Keratinocyte (primary cell): ENCODE measurements around the gene GRK1. TPM values are rescaled to one million over a fixed set of nuclear protein-coding genes. Genes with fewer than 3 reads are reported as not detected.

Source experiments
- DNase-seq: peaks from one replicate; pipeline ENCODE4 v3.0.0-alpha.2; 2011; ENCODE audit warnings: low read depth, missing footprints, low spot score
- FAIRE-seq: peaks from 2 replicates; lab custom pipeline; 2011; peaks lifted over from hg19 to GRCh38; lab: Jason Lieb, UNC
- H2AFZ ChIP-seq: 2 replicates; pipeline ENCODE4 v1.6.0; 2012; ENCODE audit warnings: low read length, control low read depth, inconsistent platforms; ENCODE audit not compliant: control insufficient read depth
- H3K27ac ChIP-seq: 2 replicates; pipeline ENCODE4 v1.5.1; 2011; ENCODE audit warnings: low read length; ENCODE audit not compliant: control insufficient read depth, insufficient read depth
- H3K27me3 ChIP-seq: 3 replicates; pipeline ENCODE4 v1.6.0; 2011; ENCODE audit warnings: low read length; ENCODE audit not compliant: control insufficient read depth, insufficient read depth; ENCODE audit errors: extremely low read depth
- H3K36me3 ChIP-seq, 2 experiments: 2 replicates in 1 of 2; 3 replicates in 1 of 2; pipeline ENCODE4 v1.5.1; 2011; ENCODE audit warnings: low read length in 2 of 2, mild to moderate bottlenecking in 1 of 2; ENCODE audit not compliant: control insufficient read depth in 2 of 2, insufficient read depth in 2 of 2; ENCODE audit errors: extremely low read depth in 1 of 2
- H3K4me1 ChIP-seq: 3 replicates; pipeline ENCODE4 v1.5.1; 2011; ENCODE audit warnings: low read length; ENCODE audit not compliant: control insufficient read depth, insufficient read depth; ENCODE audit errors: extremely low read depth
- H3K4me2 ChIP-seq: 3 replicates; pipeline ENCODE4 v1.6.0; 2011; ENCODE audit warnings: low read depth, low read length; ENCODE audit not compliant: control insufficient read depth, insufficient read depth; ENCODE audit errors: extremely low read depth
- H3K4me3 ChIP-seq, 3 experiments: fragments of 200-600 bp in 1 of 3; sonication (generic) in 1 of 3; 2 replicates in 2 of 3; 3 replicates in 1 of 3; pipeline ENCODE4 v1.5.1; 2011 to 2016; ENCODE audit warnings: low read length in 3 of 3, mild to moderate bottlenecking in 3 of 3, control low read depth in 2 of 3, inconsistent platforms in 1 of 3, low read depth in 1 of 3, mixed read lengths in 1 of 3, mixed run types in 1 of 3, moderate library complexity in 1 of 3; ENCODE audit not compliant: control insufficient read depth in 2 of 3, insufficient read depth in 2 of 3; ENCODE audit errors: extremely low read depth in 1 of 3
- H3K79me2 ChIP-seq: 2 replicates; pipeline ENCODE4 v1.6.0; 2012; ENCODE audit warnings: low read length; ENCODE audit not compliant: control insufficient read depth, insufficient read depth
- H3K9ac ChIP-seq: 3 replicates; pipeline ENCODE4 v1.6.0; 2011; ENCODE audit warnings: low read length; ENCODE audit not compliant: control insufficient read depth, insufficient read depth; ENCODE audit errors: extremely low read depth
- H3K9me1 ChIP-seq: 3 replicates; pipeline ENCODE4 v1.6.0; 2011; ENCODE audit warnings: low read length; ENCODE audit not compliant: control insufficient read depth, insufficient read depth; ENCODE audit errors: extremely low read depth
- H3K9me3 ChIP-seq: 2 replicates; pipeline ENCODE4 v1.5.1; 2012; ENCODE audit warnings: low read depth, low read length; ENCODE audit not compliant: control insufficient read depth
- H4K20me1 ChIP-seq: 3 replicates; pipeline ENCODE4 v1.6.0; 2011; ENCODE audit warnings: low read length; ENCODE audit not compliant: control insufficient read depth, insufficient read depth; ENCODE audit errors: extremely low read depth
- EZH2 ChIP-seq: IDR thresholded peaks from one replicate; pipeline ENCODE4 v1.6.1; 2012; ENCODE audit warnings: inconsistent platforms, mild to moderate bottlenecking, low read length, moderate library complexity
- dilution Hi-C: fragments of 300-500 bp; cut with MboI; formaldehyde crosslinking; loops from one replicate; pipeline ENCODE4 v1.7.0; 2020; ENCODE audit warnings: low sequenced_read_pairs; ENCODE audit not compliant: extremely low pct_ligation_motif_present
- polyA plus RNA-seq, 5 experiments: library from polyadenylated mRNA; depleted of rRNA in 3 of 5; stranded (reverse) in 3 of 5; stranded (forward) in 1 of 5; unstranded in 1 of 5; fragments of >200 nt; gene quantifications; 1 replicate in 1 of 5; 2 replicates in 3 of 5; 3 replicates in 1 of 5; pipeline versions ENCODE4 v1.2.1 to v1.2.3, GENCODE V29; 2011 to 2012; ENCODE audit warnings: missing spikeins in 2 of 5, low read depth in 1 of 5, low replicate concordance in 1 of 5
- TF ChIP-seq, protein P1 (sequence below), 3 experiments: IDR thresholded peaks in 1 of 3; conservative IDR thresholded peaks in 1 of 3; optimal IDR thresholded peaks in 1 of 3; 2 replicates in 2 of 3; 3 replicates in 1 of 3; pipeline versions ENCODE3 to v1.5.1; 2011; ENCODE audit warnings: low read length in 3 of 3, mild to moderate bottlenecking in 3 of 3, moderate library complexity in 2 of 3, control low read depth in 1 of 3, inconsistent platforms in 1 of 3; ENCODE audit not compliant: insufficient read depth in 2 of 3; ENCODE audit errors: extremely low read depth in 1 of 3

The GRK1 gene
- polyA plus RNA-seq, 1 donor (not counting 4 experiments of a cell fraction or from before 2014, with no cell fraction given) = not detected

DNA sequence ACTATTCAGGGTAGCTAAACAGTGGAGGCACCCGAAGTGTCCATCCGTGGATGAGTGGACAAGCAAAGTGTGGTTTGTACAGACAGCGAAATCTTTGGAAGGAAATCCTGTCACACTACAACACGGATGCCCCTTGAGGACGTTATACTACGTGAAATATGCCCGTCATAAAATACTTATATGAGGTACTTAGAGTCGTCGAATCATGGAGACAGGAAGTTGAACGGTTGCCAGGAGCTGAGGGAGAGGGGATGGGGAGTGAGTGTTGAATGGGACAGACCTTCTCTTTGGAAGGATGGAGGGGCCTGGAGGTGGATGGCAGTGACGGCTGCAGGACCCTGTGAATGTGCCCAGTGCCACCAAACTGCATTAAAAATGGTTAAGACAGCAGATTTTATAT lies 20.6 kb upstream of the GRK1 start:
- peaks cover 5% of the 10 kb centered on the region for H3K27me3 ChIP-seq
- no peak overlapping the region for H2AFZ ChIP-seq
- H3K4me3 ChIP-seq = no peak overlapping the region
- no peaks in the 10 kb centered on the region for H4K20me1 ChIP-seq
- TF ChIP-seq EZH2 = no peak
- TF ChIP-seq, protein P1, sequence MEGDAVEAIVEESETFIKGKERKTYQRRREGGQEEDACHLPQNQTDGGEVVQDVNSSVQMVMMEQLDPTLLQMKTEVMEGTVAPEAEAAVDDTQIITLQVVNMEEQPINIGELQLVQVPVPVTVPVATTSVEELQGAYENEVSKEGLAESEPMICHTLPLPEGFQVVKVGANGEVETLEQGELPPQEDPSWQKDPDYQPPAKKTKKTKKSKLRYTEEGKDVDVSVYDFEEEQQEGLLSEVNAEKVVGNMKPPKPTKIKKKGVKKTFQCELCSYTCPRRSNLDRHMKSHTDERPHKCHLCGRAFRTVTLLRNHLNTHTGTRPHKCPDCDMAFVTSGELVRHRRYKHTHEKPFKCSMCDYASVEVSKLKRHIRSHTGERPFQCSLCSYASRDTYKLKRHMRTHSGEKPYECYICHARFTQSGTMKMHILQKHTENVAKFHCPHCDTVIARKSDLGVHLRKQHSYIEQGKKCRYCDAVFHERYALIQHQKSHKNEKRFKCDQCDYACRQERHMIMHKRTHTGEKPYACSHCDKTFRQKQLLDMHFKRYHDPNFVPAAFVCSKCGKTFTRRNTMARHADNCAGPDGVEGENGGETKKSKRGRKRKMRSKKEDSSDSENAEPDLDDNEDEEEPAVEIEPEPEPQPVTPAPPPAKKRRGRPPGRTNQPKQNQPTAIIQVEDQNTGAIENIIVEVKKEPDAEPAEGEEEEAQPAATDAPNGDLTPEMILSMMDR (optimal IDR thresholded peaks at IDR 0.05 in 1 of 3, IDR thresholded peaks at IDR 0.05 in 1 of 3, conservative IDR thresholded peaks at IDR 0.05 in 1 of 3; ENCODE audit: extremely low read depth in 1 of 3, insufficient read depth in 2 of 3, low read length in 3 of 3) = no peak
- no peak overlapping the region for H3K27ac ChIP-seq
- DNase-seq (no peak), FAIRE-seq (no peak)
- H3K4me1 ChIP-seq = peaks cover 2% of the 10 kb centered on the region
- H3K9ac ChIP-seq = no peak overlapping the region
- H3K9me1 ChIP-seq = no peaks in the 10 kb centered on the region
- H3K4me2 ChIP-seq = no peak overlapping the region
- no peaks in the 10 kb centered on the region for H3K79me2 ChIP-seq
- peaks cover 2% of the 10 kb centered on the region for H3K9me3 ChIP-seq
- dilution Hi-C loops = no loop called here
- peaks cover 2 to 6% of the 10 kb centered on the region in 2 experiments for H3K36me3 ChIP-seq

DNA sequence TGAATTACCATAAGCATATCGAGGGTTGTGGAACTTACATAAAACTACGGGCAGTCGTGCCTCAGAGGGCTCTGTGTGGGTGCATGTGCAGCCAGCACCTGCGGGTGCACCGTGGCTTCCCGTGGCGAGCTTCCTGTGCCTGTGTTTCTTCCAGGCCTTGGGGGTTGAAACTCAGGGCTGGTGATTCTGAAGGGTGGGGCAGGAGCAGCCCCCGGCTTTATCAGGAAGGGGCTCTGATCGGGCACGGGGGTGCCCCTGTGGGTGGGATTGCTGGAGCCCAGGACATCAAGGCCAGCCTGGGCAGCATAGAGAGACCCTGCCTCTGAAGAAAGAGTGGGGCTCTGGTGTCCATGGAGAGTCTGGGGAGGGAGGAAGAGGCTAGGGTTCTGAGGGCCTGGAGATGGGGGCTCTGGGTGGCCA lies 20.1 kb upstream of the GRK1 start:
- TF ChIP-seq, protein P1 (optimal IDR thresholded peaks at IDR 0.05 in 1 of 3, IDR thresholded peaks at IDR 0.05 in 1 of 3, conservative IDR thresholded peaks at IDR 0.05 in 1 of 3; ENCODE audit: extremely low read depth in 1 of 3, insufficient read depth in 2 of 3, low read length in 3 of 3) = no peak
- no peak for TF ChIP-seq EZH2
- no peaks in the 10 kb centered on the region for H4K20me1 ChIP-seq
- dilution Hi-C loops = no loop called here
- H3K36me3 ChIP-seq = peaks cover 0 to under 1% of the 10 kb centered on the region in 2 experiments
- DNase-seq (no peak), FAIRE-seq (no peak)
- H3K79me2 ChIP-seq = no peaks in the 10 kb centered on the region
- H3K4me1 ChIP-seq = peaks cover 2% of the 10 kb centered on the region
- no peak overlapping the region for H3K4me3 ChIP-seq
- H3K9me3 ChIP-seq = peaks cover 2% of the 10 kb centered on the region
- H3K27ac ChIP-seq = no peak overlapping the region
- H3K9ac ChIP-seq = no peak overlapping the region
- no peaks in the 10 kb centered on the region for H3K9me1 ChIP-seq
- no peak overlapping the region for H3K4me2 ChIP-seq
- peaks cover 5% of the 10 kb centered on the region for H3K27me3 ChIP-seq
- no peak overlapping the region for H2AFZ ChIP-seq
